GM19239 (cell line): ENCODE data around the gene DUS2.
"Not testable (repeated sequence)": the region's sequence is repeated elsewhere in the genome, so short reads cannot be mapped to it uniquely, and the experiment has no call there.

Experiments
- DNase-seq: peaks from one replicate; pipeline ENCODE4 v3.0.0; 2011; ENCODE audit warnings: low spot score; ENCODE audit not compliant: insufficient read length
- FAIRE-seq: peaks from 2 replicates; lab custom pipeline; 2011; peaks lifted over from hg19 to GRCh38; lab: Jason Lieb, UNC

The DUS2 gene

DNA sequence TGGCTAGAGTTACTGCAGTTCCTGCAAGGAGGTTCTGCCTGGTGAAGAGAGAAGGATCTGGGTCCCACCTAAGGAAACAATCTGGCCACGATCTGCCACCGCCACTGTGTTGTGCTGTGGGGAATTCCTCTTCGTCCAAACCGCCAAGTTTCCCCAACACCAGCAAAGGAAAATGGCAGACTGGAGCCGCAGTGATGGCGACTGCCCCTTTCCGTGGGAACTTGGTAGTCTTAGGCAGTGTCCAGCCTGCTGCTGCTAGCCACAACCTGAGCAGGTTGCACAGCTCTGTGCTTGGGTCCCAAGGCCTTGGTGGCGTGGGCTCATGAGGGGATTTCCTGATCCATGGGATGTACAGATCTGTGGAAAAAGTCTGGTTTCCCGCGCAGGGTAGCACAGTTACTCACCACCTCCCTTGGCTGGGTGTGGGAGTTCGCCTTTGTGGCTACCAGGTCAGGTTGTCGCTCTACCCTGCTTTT lies 90.7 kb downstream of the DUS2 start:
- FAIRE-seq (no peak), DNase-seq (no peak)

DNA sequence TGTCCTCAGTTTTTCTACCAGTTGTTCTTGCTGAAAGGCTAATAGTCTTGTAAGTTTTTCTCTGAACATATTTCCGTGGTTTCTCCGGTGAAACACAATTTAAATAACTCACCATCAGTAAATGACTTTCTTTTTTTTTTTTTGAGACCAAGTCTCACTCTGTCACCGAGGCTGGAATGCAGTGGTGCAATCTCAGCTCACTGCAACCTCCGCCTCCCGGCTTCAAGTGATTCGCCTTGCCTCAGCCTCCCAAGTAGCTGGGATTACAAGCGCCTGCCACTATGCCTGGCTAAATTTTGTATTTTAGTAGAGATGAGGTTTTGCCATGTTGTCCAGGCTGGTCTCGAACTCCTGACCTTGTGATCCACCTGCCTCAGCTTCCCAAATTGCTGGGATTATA lies 91.9 kb downstream of the DUS2 start:
- DNase-seq, FAIRE-seq: not testable (repeated sequence)

- DNase-seq (no peak), FAIRE-seq (no peak)
Observed at GRCh38 chr16:68115851-68116250, 92.8 kb downstream of the DUS2 start.

GRCh38 chr16:68116256-68116867 lies 93.3 kb downstream of the DUS2 start:
- FAIRE-seq: peak; percentile 64
- no peak for DNase-seq

DNA sequence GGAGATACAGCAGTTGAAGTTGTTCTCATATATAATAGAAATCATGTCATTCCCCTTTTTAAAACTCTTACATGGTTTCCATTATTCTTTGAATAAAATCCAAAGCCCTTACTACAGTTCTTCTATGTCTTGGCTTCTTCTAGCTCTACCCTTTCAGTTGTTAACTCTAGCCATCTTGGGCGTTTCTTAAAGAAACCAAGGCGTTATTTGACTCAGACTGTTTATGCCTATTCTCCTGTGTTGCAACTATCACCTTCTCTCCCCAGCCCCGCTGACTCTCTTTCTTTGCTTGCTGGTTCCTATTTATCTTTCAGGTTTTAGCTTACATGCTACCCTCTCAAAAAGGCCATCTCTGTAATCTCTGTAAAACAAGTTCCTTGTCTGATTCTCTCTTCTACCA lies 94.8 kb downstream of the DUS2 start:
- FAIRE-seq (no peak), DNase-seq (no peak)

- DNase-seq (peak; percentile 9), FAIRE-seq (peak; percentile 82)
Observed at GRCh38 chr16:68118954-68119353, 95.9 kb downstream of the DUS2 start.

- not testable (repeated sequence) for FAIRE-seq, DNase-seq
Observed at GRCh38 chr16:68120496-68120895, 97.4 kb downstream of the DUS2 start.

DNA sequence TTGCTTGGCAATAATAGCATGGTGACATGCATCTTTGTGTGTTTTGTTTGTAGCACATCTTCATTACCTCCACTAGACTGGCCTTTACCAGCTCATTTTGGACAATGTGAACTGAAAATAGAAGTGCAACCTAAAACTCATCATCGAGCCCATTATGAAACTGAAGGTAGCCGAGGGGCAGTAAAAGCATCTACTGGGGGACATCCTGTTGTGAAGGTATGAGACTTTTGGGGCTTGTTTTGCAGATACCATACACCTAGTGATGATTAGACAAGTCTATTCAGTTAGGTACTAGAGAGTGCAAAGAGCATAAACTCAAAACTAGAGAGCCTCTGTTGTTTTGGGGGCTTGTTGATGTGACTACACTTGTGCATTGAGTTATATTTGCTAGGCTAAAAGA lies 103.3 kb downstream of the DUS2 start:
- DNase-seq (peak; percentile 10), FAIRE-seq (peak; percentile 93)

DNA sequence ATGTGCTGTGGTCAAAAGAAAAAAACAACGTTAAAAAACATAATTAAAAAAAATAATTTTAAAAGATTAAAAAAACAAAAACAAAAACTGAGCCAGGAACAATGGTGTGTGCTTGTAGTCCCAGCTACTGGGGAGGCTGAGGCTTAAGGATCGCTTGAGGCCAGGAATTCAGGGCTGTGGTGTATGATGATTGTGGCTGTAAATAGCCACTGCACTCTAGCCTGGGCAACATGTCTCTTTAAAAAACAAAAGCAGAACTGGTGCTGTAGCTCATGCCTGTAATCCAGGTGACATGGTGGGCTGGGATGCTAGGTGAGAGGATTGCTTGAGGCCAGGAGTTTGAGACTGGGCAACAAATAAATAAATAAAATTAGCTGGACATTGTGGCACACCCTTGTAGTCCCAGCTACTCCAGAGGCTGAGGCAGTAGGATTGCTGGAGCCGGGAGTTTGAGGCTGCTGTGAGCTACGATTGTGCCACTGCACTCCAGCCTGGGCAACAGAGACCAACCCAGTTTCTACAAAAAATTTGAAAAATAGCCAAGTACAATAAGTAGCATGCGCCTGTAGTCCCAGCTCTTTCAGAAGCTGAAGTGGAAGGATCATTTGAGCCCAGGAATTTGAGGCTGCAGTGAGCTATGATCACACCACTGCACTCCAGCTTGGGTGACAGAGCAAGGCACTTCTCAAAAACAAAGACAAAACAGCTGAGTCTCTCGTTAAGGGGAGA lies 105.7 kb downstream of the DUS2 start:
- no peak for FAIRE-seq
- DNase-seq: no peak
